C4-2B (cell line): ENCODE results near the gene EGFL8.

Experiments
- CTCF ChIP-seq: fragments of 450-650 bp; conservative IDR thresholded peaks from 2 replicates; pipeline ENCODE4 v1.5.1; 2017; ENCODE audit warnings: mild to moderate bottlenecking
- ZFX ChIP-seq: fragments of 450-650 bp; IDR thresholded peaks from 2 replicates; pipeline ENCODE4 v1.6.1; 2017

- TF ChIP-seq CTCF (no peak), ZFX (no peak)
Measured at GRCh38 chr6:32174416-32174815, 10.0 kb downstream of the EGFL8 start.
